Superior temporal gyrus (tissue), 1 donor: Measurements from ENCODE around the gene AQP10.
A peak's percentile ranks its signal among the peaks of the same experiment; 100 is the strongest.
"Not testable (repeated sequence)": the region's sequence is repeated elsewhere in the genome, so short reads cannot be mapped to it uniquely, and the experiment has no call there.

Source experiments
- DNase-seq: peaks from one replicate; pipeline ENCODE4 v3.0.0-alpha.2; 2016; ENCODE audit errors: extremely low spot score

AQP10 gene, protein sequence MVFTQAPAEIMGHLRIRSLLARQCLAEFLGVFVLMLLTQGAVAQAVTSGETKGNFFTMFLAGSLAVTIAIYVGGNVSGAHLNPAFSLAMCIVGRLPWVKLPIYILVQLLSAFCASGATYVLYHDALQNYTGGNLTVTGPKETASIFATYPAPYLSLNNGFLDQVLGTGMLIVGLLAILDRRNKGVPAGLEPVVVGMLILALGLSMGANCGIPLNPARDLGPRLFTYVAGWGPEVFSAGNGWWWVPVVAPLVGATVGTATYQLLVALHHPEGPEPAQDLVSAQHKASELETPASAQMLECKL

DNA sequence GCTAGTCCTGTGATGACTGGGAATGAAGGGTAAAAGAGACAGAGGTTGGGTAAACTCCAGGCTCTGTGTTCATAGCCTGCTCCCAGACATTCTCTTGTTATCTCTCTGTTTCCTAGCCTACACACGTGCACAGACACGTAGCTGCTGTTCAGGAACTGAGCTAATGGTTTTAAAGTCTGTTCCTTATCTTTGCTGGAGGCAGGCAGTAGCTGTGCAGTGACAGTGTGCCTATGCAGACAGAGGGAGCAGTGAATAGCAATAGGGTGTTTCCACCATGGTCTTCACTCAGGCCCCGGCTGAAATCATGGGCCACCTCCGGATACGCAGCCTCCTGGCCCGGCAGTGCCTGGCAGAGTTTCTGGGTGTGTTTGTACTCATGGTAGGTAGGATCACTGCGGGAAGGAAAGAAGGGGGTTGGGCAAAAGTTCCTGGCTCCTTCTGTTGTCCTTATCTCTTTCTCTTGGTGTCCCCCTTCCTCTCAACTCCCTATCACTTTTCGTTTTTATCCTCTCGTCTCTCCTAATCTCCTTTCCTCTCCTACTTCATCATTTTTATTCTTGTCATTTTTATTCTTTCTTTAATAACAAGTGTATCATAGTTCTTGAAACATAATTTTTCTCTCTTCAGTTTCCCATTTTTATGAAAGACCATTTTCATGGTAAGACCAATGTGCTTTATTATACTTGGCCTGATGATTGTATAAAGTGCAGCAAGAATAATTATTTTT is at the start of gene AQP10:
Gene AQP10 (plus strand): TSS at position 212 of the 727 bp plus-strand sequence. CDS start 63 bp downstream, at position 275.
- no peak for DNase-seq

DNA sequence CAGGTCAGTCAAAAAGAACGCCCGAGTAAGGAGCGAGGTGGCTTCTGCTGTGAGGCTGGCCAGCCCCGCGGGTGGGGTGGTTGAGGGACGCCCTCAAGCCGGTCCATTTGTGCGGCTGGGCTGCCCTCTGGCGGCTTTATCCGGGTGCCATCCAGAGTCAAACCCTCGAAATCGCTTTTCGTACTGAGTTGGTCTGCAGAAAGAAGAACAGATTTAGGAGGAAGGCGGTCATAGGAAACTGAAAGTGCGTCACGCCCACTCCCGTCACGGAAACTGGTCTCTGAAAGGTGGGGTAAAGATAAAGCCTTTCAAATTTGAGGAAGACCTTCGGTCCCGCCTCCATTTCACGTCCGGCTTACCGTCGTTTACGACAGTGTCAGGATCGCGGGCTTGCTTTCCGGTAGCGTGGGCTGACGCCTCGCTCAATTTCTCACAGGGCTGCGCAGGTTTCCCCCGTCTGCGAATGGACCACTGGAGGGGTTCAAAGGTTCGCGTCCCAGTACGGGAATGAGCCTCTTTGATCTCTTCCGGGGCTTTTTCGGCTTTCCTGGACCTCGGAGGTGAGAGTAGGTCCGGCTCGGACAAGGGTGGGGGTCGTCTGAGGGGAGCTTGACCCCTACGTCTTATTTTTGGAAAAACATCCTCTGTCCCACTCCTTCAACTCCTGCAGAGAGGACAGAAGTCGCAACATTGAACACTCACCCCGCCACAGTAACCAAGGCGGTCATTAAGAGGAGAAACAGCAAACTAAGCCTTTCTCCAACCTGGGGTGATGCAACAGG is 48.5 kb upstream of the AQP10 start, which contains the start of gene HAX1:
Gene HAX1 (plus strand): TSS at position 413 of the 782 bp plus-strand sequence. CDS start 95 bp downstream, at position 508.
- peak; percentile 96 for DNase-seq

DNA sequence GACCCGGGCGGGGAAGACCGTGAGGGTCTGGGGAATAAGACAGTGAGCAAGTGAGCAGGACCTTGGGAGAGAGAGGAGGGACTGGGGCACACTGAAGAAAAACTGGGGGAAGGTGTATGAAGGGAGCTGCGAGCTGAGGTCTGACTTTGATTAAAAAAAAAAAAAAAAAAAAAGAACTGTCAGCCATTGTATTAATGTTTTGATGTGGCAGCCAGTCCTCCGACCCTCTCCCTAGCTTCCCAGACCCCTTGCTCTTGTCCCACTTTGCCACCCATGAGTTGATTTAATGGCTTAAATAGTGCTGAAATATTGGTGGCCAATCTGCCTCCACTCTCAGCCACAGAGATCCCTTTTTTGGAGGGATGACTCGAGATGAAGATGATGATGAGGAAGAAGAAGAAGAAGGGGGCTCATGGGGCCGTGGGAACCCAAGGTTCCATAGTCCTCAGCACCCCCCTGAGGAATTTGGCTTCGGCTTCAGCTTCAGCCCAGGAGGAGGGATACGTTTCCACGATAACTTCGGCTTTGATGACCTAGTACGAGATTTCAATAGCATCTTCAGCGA is 47.8 kb upstream of the AQP10 start:
- no peak for DNase-seq

DNA sequence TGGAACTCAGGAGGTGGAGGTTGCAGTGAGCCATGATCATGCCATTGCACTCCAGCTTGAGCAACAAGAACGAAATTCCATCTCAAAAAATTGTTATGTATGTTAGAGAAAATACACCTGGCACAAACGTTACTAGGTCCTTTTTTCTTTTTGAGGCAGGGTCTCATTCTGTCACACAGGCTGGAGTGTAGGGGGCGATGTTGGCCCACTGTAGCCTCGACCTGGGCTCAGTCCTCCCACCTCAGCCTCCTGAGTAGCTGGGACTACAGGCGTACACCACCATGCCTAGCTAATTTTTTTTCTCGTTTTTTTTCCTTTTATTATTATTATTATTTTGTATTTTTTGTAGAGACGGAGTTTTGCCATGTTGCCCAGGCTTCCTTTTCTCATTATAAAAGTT is 44.1 kb upstream of the AQP10 start:
- no peak for DNase-seq

DNA sequence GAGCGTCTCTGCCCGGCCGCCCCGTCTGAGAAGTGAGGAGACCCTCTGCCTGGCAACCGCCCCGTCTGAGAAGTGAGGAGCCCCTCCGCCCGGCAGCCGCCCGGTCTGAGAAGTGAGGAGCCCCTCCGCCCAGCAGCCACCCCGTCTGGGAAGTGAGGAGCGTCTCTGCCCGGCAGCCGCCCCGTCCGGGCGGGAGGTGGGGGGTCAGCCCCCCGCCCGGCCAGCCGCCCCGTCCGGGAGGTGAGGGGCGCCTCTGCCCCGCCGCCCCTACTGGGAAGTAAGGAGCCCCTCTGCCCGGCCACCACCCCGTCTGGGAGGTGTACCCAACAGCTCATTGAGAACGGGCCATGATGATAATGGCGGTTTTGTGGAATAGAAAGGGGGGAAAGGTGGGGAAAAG is 33.3 kb upstream of the AQP10 start:
- DNase-seq = not testable (repeated sequence)

DNA sequence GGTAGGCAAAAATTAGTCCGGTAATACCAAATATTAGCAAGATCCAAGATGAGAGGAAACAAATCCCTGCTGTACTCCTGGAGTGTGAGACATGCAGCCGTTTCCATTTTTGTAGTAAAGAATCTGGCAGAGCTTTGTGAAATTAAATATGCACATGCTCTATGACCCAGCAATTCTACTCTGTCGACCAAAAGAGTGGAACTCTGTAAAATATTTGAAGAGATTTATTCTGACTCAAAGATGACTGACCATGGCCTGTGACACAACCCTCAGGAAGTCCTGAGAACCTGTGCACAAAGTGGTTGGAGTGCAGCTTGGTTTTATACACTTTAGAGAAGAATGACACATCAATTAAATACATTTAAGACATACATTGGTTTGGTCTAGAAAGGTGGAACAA is 32.2 kb upstream of the AQP10 start:
- no peak for DNase-seq

DNA sequence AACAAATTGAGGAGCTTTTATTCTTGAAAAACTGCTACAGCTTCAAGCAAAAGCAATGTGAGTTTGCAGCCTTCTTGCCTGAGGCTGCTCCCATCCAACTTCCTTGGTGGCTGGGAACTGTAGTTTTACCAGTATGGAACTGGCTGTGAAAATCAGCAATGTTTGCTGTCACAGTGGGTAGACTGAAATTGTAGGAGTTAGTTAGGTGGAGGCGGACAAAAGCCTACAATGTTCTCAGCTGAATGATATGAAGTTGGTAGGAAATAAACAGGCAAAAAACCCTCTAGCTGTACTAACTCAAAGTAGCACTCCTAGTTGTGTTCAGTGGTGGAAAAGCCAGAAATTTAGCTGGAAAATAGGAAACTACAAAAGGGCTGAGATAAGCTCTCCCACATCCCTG is 30.0 kb upstream of the AQP10 start:
- peak; percentile 12 for DNase-seq

DNA sequence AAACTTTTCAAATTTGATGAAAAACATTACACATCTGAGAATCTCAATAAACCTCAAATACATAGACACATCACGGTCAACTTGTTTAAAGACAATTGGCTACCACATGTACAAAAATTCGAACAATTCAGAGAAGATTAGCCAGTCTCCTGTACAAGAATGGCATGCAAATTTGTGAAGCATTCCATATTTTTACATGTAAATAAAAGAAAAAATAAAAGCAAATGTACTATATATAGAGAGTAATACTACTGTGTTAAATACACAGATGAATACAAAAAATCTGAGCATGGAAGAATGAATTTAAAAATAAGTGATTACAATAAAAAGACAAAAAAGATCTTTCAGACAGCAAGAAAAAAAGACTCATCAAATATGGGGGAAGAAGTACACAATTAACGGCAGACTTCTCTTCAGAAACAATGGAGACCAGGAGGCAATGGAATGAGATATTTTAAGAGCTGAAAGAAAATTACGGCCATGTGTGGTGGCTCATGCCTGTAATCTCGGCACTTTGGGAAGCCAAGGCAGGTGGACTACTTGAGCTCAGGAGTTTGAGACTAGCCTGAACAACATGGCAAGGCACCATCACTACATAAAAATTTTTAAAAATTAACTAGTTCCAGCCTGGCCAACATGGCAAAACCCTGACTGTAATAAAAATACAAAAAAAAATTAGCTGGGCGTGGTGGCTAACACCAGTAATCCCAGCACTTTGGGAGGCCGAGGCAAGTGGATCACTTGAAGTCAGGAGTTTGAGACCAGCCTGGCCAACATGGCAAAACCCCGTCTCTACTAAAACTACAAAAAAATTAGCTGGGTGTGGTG is 25.3 kb upstream of the AQP10 start:
- DNase-seq = no peak

DNA sequence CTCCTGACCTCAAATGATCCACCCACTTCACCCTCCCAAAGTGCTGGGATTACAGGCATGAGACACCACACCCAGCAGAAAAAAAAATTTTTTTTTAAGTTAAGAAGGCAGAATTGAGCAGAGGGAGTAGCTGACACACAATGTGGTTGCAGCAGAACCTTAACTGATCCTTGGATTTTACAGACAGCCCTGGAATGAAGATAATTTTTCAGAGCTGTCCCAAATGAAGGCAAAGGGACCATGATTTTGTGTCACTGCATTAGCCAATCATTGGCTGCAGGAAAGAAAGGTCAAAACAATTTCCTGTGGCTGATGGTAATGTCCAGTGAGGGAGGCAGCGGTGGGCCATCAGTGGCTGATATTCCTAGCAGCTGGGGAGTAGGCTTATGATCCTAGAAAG is 19.3 kb upstream of the AQP10 start:
- no peak for DNase-seq

DNA sequence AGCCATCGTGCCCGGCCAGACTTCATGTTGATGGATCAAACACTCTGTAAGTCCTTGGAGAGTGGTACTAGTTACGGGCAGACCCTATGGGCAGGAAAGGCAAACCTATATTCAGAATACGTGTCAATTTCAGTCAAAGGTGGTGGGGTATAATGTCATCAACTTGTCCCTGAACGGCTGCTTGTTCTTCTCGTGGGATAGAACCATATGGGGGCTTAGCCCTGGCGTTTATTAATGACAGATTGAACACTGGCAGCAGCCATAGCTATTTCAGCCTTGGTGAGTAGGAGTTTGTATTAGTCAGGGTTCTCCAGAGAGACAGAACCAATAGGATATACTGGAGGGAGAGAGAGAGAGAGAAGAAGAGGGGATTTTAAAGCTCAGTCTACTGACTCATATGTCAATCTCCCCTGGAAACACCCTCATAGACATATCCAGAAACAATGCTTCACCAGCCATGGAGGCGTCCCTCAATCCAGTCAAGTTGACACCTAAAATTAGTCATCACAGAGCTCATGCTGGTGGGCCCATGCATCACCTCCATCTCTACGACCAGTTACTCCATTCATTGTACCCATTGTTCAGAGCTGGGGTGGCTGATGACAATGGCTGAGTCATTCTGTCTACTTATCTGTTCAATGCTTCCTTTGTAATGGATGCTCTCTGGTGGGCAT is 16.1 kb upstream of the AQP10 start:
- no peak for DNase-seq

DNA sequence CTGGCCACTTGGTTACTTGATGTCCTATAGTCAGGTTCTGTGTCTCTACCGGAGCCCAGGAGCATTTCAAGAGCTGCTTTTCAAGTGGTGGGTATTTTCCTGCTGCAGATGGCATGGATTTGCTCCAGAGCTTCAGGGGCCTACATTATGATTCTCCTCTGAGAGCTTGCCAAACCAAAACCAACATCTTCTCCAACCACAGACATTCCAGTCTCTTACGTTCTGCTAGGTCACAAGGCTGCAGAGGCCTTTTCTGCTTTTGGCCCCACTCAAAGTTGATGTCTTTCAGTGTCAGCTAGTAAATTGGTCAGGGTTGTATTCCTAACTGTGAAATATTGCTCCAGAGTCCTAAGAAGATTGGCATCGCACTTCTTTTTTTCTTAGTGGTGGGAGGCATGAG is 14.7 kb upstream of the AQP10 start:
- no peak for DNase-seq

DNA sequence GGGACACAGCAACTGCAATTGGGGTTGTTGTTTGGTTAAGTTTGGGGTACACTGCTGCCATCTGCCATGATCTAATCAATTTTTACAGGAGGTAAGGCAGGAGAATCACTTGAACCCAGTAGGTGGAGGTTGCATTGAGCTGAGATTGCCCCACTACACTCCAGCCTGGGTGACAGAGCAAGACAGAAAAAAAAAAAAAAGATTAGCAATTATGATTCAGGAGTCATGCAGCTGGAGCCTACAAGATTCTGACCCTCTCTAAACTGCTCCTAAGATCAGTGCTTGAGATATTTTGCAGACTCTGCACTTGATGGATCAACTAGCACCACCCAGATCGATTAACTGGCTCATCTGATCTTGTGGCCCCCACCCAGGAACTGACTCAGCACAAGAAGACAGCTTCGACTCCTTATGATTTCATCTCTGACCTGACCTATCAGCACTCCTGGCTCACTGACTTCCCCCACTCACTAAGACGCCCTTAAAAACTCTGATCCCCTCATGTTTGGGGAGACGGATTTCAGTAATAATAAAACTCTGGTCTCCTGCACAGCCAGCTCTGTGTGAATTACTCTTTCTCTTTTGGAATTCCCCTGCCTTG is 13.1 kb upstream of the AQP10 start:
- DNase-seq = not testable (repeated sequence)

DNA sequence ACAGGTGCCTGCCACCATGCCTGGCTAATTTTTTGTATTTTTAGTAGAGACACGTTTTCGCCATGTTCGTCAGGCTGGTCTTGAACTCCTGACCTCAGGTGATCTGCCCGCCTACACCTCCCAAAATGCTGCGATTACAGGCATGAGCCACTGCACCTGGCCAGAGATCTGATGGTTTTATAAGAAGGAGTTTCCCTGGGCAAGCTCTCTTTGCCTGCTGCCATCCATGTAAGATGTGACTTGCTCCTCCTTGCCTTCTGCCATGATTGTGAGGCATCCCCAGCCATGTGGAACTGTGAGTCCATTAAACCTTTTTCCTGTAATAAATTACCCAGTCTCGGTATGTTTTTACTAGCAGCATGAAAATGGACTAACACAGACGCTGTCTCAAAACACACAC is 11.8 kb upstream of the AQP10 start:
- not testable (repeated sequence) for DNase-seq

DNA sequence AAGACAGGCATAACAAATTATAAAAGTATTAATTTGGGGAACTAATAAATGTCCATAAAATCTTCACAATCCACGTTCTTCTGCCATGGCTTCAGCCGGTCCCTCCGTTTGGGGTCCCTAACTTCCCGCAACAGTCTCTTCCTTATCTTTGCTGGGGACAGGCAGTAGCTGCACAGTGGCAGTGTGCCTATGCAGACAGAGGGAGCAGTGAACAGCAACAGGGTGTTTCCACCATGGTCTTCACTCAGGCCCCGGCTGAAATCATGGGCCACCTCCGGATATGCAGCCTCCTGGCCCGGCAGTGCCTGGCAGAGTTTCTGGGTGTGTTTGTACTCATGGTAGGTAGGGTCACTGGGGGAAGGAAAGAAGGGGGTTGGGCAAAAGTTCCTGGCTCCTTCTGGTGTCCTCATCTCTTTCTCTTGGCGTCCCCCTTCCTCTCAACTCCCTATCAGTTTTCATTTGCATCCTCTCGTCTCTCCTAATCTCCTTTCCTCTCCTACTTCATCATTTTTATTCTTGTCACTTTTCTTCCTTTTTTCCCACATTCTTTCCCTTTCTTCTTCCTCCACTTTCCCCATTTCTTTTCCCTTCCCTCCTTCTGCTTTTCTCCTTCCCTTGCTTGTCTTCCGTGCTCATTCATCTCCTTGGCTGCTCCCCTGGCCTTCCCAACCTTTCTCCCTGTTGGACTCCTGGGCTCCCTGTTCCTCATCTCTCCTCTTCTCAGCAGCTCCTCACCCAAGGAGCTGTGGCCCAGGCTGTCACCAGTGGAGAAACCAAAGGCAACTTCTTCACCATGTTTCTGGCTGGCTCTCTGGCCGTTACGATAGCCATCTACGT is 8.4 kb upstream of the AQP10 start:
- not testable (repeated sequence) for DNase-seq

DNA sequence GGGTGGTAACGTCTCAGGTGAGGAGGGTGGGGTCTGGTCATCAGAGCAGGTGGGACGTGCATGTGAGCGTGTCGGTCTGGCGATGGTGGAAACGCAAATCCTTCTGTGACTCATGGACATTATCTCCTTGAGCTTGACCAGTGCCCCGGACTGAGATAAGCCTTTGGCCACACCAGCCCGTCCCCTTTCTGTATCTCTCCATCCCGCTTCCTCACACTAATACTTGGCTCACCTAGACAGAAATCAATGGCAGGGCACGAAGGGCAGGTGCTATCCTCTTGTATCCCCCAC is 7.9 kb upstream of the AQP10 start:
- DNase-seq = no peak

DNA sequence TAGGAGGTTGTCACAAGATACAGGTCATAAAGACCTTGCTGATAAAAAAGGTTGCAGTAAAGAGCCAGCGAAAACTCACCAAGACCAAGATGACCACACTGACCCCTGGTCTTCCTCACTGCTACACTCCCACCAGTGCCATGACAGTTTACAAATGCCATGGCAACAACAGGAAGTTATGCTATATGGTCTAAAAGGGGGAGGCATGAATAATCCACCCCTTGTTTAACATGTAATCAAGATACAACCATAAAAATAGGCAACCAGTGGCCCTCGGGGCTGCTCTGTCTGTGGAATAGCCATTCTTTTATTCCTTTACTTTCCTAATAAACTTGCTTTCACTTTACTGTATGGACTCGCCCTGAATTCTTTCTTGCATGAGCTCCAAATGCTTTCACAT is 6.7 kb upstream of the AQP10 start:
- not testable (repeated sequence) for DNase-seq

DNA sequence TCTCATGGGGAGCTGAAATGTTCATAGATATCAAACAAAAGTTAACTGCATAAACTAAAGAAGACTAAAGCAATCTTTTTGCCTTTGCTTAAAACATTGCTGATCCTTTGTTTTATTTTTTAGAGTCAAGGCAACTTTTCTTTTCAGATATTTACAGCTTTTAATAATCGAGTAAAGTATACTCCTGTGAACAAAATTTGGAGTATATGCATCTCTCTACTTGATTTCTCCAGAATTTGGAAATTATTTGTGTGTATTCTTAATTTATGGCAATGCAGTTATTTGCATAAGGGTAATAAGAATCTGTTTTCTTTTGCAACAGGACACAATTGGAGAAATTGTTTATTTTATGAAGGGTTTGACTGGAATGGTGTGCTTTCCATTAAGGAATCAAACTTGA is 4.2 kb upstream of the AQP10 start:
- no peak for DNase-seq

DNA sequence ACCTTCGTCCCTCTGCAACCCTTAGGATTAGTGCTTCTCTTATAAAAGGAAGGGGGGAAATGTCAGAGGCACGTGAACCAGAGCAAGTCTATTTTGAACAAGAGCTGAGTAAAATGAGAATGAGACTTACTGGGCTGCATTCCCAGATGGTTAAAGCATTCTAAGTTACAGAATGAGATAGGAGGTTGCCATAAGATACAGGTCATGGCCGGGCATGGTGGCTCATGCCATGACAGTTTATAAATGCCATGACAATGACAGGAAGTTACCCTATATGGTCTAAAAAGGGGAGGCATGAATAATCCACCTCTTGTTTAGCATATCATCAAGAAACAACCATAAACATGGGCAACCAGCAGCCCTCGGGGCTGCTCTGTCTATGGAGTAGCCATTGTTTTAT is 2.5 kb upstream of the AQP10 start:
- no peak for DNase-seq

DNA sequence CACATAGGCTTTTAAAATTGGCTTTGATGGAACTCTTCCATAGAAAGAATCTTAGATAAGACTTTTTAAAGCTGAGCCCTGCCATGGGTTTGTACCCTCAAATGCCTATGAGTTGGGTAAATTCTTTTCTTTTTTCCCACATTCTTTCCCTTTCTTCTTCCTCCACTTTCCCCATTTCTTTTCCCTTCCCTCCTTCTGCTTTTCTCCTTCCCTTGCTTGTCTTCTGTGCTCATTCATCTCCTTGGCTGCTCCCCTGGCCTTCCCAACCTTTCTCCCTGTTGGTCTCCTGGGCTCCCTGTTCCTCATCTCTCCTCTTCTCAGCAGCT is 679 bp downstream of the AQP10 start:
- DNase-seq = not testable (repeated sequence)

DNA sequence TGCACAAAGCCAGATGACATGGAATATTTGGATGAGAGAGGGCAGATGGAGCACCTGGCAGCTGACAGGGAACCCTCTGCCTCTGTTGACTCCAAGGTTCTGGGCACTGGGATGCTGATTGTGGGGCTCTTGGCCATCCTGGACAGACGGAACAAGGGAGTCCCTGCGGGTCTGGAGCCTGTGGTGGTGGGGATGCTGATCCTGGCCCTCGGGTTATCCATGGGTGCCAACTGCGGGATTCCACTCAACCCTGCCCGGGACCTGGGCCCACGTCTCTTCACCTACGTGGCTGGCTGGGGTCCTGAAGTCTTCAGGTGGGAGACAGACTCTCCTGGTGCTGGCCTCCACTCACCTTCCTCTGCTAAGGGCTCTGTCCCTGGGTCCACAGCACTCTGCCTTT is 2.6 kb downstream of the AQP10 start:
- no peak for DNase-seq
